ENCODE results near the gene SARDH.

The SARDH gene

GRCh38 chr9:133732639-133733408 lies 5.3 kb downstream of the SARDH start:
- DNase-seq: no peak

- no peak for DNase-seq
Observed at GRCh38 chr9:133731876-133732638, 6.1 kb downstream of the SARDH start.

GRCh38 chr9:133730994-133731715 lies 7.0 kb downstream of the SARDH start:
- DNase-seq: no peak

- no peak for DNase-seq
Observed at GRCh38 chr9:133729617-133730281, 8.4 kb downstream of the SARDH start.

GRCh38 chr9:133728856-133729616 lies 9.1 kb downstream of the SARDH start:
- no peak for DNase-seq

GRCh38 chr9:133727876-133728441 lies 10.2 kb downstream of the SARDH start:
- DNase-seq: no peak

GRCh38 chr9:133727277-133727875 lies 10.8 kb downstream of the SARDH start:
- DNase-seq: no peak

GRCh38 chr9:133726401-133727276 lies 11.5 kb downstream of the SARDH start:
- DNase-seq: peak; percentile 52 to 57

GRCh38 chr9:133725886-133726285 lies 12.3 kb downstream of the SARDH start:
- no peak for DNase-seq

GRCh38 chr9:133718563-133719315 lies 19.4 kb downstream of the SARDH start:
- DNase-seq: no peak

GRCh38 chr9:133717113-133718031 lies 20.8 kb downstream of the SARDH start:
- no peak for DNase-seq

- DNase-seq: no peak
Observed at GRCh38 chr9:133716564-133717112, 21.5 kb downstream of the SARDH start.

GRCh38 chr9:133715866-133716563 lies 22.1 kb downstream of the SARDH start:
- DNase-seq: peak in 1 of 2 experiments; percentile 46

GRCh38 chr9:133715295-133715865 lies 22.8 kb downstream of the SARDH start:
- DNase-seq: no peak

- no peak for DNase-seq
Observed at GRCh38 chr9:133714606-133715294, 23.4 kb downstream of the SARDH start.

GRCh38 chr9:133713960-133714495 lies 24.1 kb downstream of the SARDH start:
- DNase-seq: no peak

All from stimulated activated CD4-positive, alpha-beta T cell treated with anti-CD3 and anti-CD28 coated beads, Interleukin-4, amount 100 ng/mL, for 4 hours (primary cell).